SK-N-SH treated with all-trans-retinoic acid at 6 μM for 48 hours (cell line): Measurements from ENCODE around the gene SOX8.
"Not testable (repeated sequence)": the region's sequence is repeated elsewhere in the genome, so short reads cannot be mapped to it uniquely, and the experiment has no call there.

Experiments
- ATAC-seq: fragments of 200-7000 bp; cut with Tn5 transposase; 3 replicates; pipeline ENCODE4 v1.9.1; 2020; ENCODE audit warnings: mild to moderate bottlenecking, moderate library complexity
- ARNTL ChIP-seq: fragments of 450-650 bp; formaldehyde crosslinking; IDR thresholded peaks from 2 replicates; pipeline ENCODE4 v1.5.0; 2020; ENCODE audit warnings: low read depth, mild to moderate bottlenecking, moderate library complexity, borderline replicate concordance
- BACH2 ChIP-seq: fragments of 250-450 bp; sonication (Bioruptor Pico); IDR thresholded peaks from 2 replicates; pipeline ENCODE4 v1.9.0; 2021; ENCODE audit warnings: mild to moderate bottlenecking, borderline replicate concordance
- CREB5 ChIP-seq: fragments of 250-450 bp; sonication (Bioruptor Pico); IDR thresholded peaks from 2 replicates; pipeline ENCODE4 v1.5.1; 2020; ENCODE audit warnings: low read depth, mild to moderate bottlenecking, moderate library complexity
- CSDC2 ChIP-seq: fragments of 250-450 bp; sonication (Bioruptor Pico); IDR thresholded peaks from 2 replicates; pipeline ENCODE4 v1.5.0; 2020; ENCODE audit warnings: mild to moderate bottlenecking, moderate library complexity
- CSRNP3 ChIP-seq: fragments of 250-450 bp; sonication (Bioruptor Pico); IDR thresholded peaks from 2 replicates; pipeline ENCODE4 v1.5.1; 2021; ENCODE audit warnings: mild to moderate bottlenecking, moderate library complexity
- ESRRG ChIP-seq: fragments of 250-450 bp; sonication (Bioruptor Pico); IDR thresholded peaks from 2 replicates; pipeline ENCODE4 v1.6.1; 2021; ENCODE audit warnings: mild to moderate bottlenecking
- GLIS3 ChIP-seq: fragments of 250-450 bp; sonication (Bioruptor Pico); IDR thresholded peaks from 2 replicates; pipeline ENCODE4 v1.5.0; 2020; ENCODE audit warnings: mild to moderate bottlenecking, moderate library complexity
- ISL1 ChIP-seq: fragments of 250-450 bp; sonication (Bioruptor Pico); IDR thresholded peaks from 2 replicates; pipeline ENCODE4 v2.1.2; 2022; ENCODE audit warnings: mild to moderate bottlenecking, moderate library complexity
- OSR1 ChIP-seq: fragments of 250-450 bp; sonication (Bioruptor Pico); IDR thresholded peaks from 2 replicates; pipeline ENCODE4 v1.8.0; 2022; ENCODE audit warnings: moderate library complexity, mild to moderate bottlenecking, inconsistent platforms
- PATZ1 ChIP-seq: fragments of 250-450 bp; sonication (Bioruptor Pico); IDR thresholded peaks from 2 replicates; pipeline ENCODE4 v1.8.0; 2020; ENCODE audit warnings: mild to moderate bottlenecking, moderate library complexity, borderline replicate concordance
- POU6F1 ChIP-seq: fragments of 250-450 bp; sonication (Bioruptor Pico); IDR thresholded peaks from 2 replicates; pipeline ENCODE4 v1.8.0; 2021; ENCODE audit warnings: low read depth, mild to moderate bottlenecking, moderate library complexity, borderline replicate concordance
- PPARA ChIP-seq: fragments of 250-450 bp; sonication (Bioruptor Pico); IDR thresholded peaks from 2 replicates; pipeline ENCODE4 v1.5.0; 2020; ENCODE audit warnings: mild to moderate bottlenecking, borderline replicate concordance
- RARB ChIP-seq: fragments of 250-450 bp; sonication (Bioruptor Pico); IDR thresholded peaks from 2 replicates; pipeline ENCODE4 v1.8.0; 2021; ENCODE audit warnings: mild to moderate bottlenecking, moderate library complexity
- SNAI2 ChIP-seq: fragments of 250-450 bp; sonication (Bioruptor Pico); IDR thresholded peaks from 2 replicates; pipeline ENCODE4 v1.5.0; 2020; ENCODE audit warnings: mild to moderate bottlenecking, moderate library complexity
- TCF4 ChIP-seq: fragments of 250-450 bp; sonication (Bioruptor Pico); IDR thresholded peaks from 2 replicates; pipeline ENCODE4 v1.8.0; 2021; ENCODE audit warnings: mild to moderate bottlenecking, moderate library complexity, borderline replicate concordance
- TOX ChIP-seq: fragments of 250-450 bp; sonication (Bioruptor Pico); IDR thresholded peaks from 2 replicates; pipeline ENCODE4 v1.8.0; 2021; ENCODE audit warnings: mild to moderate bottlenecking, moderate library complexity, borderline replicate concordance
- TSHZ2 ChIP-seq: fragments of 250-450 bp; sonication (Bioruptor Pico); IDR thresholded peaks from 2 replicates; pipeline ENCODE4 v1.5.0; 2020; ENCODE audit warnings: mild to moderate bottlenecking, moderate library complexity
- ZC3H10 ChIP-seq: fragments of 250-450 bp; sonication (Bioruptor Pico); IDR thresholded peaks from 2 replicates; pipeline ENCODE4 v1.5.1; 2021; ENCODE audit warnings: mild to moderate bottlenecking, moderate library complexity
- ZFP30 ChIP-seq: fragments of 450-650 bp; formaldehyde crosslinking; IDR thresholded peaks from 2 replicates; pipeline ENCODE4 v1.5.0; 2022; ENCODE audit warnings: mild to moderate bottlenecking, moderate library complexity
- ZNF565 ChIP-seq: fragments of 450-650 bp; formaldehyde crosslinking; conservative IDR thresholded peaks from 2 replicates; pipeline ENCODE4 v1.5.0; 2020; ENCODE audit warnings: low read depth, mild to moderate bottlenecking, moderate library complexity
- ZNF70 ChIP-seq: fragments of 450-650 bp; formaldehyde crosslinking; IDR thresholded peaks from 2 replicates; pipeline ENCODE4 v1.5.0; 2020; ENCODE audit warnings: mild to moderate bottlenecking, moderate library complexity
- ZNF8 ChIP-seq: fragments of 450-650 bp; formaldehyde crosslinking; IDR thresholded peaks from 2 replicates; pipeline ENCODE4 v1.5.0; 2020; ENCODE audit warnings: mild to moderate bottlenecking, moderate library complexity

SOX8 gene

GRCh38 chr16:1021553-1022160, 40.1 kb downstream of the SOX8 start:
- TF ChIP-seq ARNTL (CRISPR knock-in tag) (no peak), CSRNP3 (no peak)
- no peak for ATAC-seq

GRCh38 chr16:1022466-1022865, 40.9 kb downstream of the SOX8 start:
- no peak for TF ChIP-seq POU6F1 (CRISPR knock-in tag)
- TF ChIP-seq GLIS3, result no peak
- no peak for TF ChIP-seq CSDC2 (CRISPR knock-in tag)
- no peak for TF ChIP-seq ZC3H10 (CRISPR knock-in tag)
- TF ChIP-seq ISL1 (CRISPR knock-in tag), result no peak
- no peak for TF ChIP-seq OSR1 (CRISPR knock-in tag)
- no peak for TF ChIP-seq TOX (CRISPR knock-in tag)
- TF ChIP-seq TCF4 (CRISPR knock-in tag), result no peak
- TF ChIP-seq ZFP30 (CRISPR knock-in tag), result no peak
- no peak for TF ChIP-seq PATZ1 (CRISPR knock-in tag)
- TF ChIP-seq ZNF565, result no peak
- TF ChIP-seq BACH2 (CRISPR knock-in tag), result no peak
- no peak for TF ChIP-seq ARNTL (CRISPR knock-in tag)
- TF ChIP-seq ZNF70 (CRISPR knock-in tag), result no peak
- TF ChIP-seq PPARA, result no peak
- TF ChIP-seq RARB (CRISPR knock-in tag), result no peak
- TF ChIP-seq ESRRG (CRISPR knock-in tag), result no peak
- TF ChIP-seq SNAI2, result no peak
- no peak for TF ChIP-seq ZNF8 (CRISPR knock-in tag)
- no peak for TF ChIP-seq TSHZ2 (CRISPR knock-in tag)
- no peak for ATAC-seq

GRCh38 chr16:1024138-1024537, 42.6 kb downstream of the SOX8 start:
- TF ChIP-seq TCF4 (CRISPR knock-in tag) (no peak), OSR1 (CRISPR knock-in tag) (no peak), POU6F1 (CRISPR knock-in tag) (no peak), CREB5 (CRISPR knock-in tag) (no peak), ESRRG (CRISPR knock-in tag) (no peak), ISL1 (CRISPR knock-in tag) (no peak), TSHZ2 (CRISPR knock-in tag) (no peak)
- no peak for ATAC-seq

GRCh38 chr16:1025183-1025809, 43.7 kb downstream of the SOX8 start:
- not testable (repeated sequence) for ATAC-seq
